WI38 (cell line): ENCODE results near the gene PDE10A.

Experiments used
- H3K4me3 ChIP-seq: 2 replicates; pipeline ENCODE4 v1.5.1; 2011; ENCODE audit warnings: low read depth, mild to moderate bottlenecking, control low read depth, low read length
- CTCF ChIP-seq: IDR thresholded peaks from 2 replicates; pipeline ENCODE4 v1.5.1; 2012; ENCODE audit warnings: low read depth, mild to moderate bottlenecking, control low read depth, low read length

The PDE10A gene

GRCh38 chr6:165678429-165678828, 15.4 kb upstream of the PDE10A start:
- no peak overlapping the region for H3K4me3 ChIP-seq
- TF ChIP-seq CTCF, result no peak

DNA sequence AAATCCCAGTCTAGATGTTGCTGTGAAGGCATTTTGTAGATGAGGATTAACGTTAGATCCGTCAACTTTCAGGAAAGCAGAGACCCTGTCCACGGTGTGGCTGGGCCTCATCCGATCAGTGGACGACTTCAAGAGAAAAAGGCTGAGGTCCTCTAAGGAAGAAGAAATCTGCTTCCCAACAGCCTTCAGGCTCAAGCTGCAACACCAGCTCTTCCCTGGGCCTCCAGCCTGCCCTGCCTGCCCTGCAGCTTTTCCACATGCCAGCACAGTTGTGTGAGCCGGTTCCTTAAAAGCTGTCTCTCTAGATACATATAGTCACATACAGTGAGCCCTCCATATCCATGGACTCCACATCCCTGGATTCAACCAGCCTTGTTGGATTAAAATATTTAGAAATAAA, 14.1 kb upstream of the PDE10A start:
- no peak for TF ChIP-seq CTCF
- no peak overlapping the region for H3K4me3 ChIP-seq

DNA sequence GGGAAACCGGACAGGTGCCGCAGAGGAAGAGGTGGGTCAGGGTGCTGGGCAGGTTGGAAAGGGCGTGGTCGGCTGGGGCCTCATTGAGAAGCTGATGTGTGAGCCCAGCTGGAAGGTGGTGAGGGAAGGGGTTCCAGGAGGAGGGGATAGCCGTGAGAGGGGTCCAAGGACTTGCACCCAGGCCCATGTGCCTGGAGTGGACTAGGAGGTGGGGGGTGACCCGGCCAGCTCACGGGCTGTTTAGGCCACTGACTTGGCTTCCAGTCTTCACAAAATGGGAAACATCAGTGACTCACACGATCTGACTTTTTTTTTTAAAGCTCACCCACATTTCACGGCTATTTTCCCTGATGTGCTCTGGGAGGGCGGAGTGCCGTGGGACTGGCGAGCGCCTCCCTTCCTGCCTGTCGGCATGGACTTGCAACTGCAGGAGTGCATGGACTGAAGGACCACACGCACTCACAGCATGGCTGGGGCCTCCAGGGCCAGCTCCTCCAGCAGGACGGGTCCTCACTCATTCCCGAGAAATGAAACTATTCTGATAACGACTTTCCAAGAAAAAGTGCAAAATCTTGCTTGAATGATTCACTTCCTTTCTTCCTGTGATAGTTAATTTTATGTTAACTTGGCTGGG, 13.5 kb upstream of the PDE10A start:
- TF ChIP-seq CTCF, result no peak
- no peak overlapping the region for H3K4me3 ChIP-seq

GRCh38 chr6:165675120-165675519, 12.1 kb upstream of the PDE10A start:
- no peak for TF ChIP-seq CTCF
- H3K4me3 ChIP-seq, result no peak overlapping the region

DNA sequence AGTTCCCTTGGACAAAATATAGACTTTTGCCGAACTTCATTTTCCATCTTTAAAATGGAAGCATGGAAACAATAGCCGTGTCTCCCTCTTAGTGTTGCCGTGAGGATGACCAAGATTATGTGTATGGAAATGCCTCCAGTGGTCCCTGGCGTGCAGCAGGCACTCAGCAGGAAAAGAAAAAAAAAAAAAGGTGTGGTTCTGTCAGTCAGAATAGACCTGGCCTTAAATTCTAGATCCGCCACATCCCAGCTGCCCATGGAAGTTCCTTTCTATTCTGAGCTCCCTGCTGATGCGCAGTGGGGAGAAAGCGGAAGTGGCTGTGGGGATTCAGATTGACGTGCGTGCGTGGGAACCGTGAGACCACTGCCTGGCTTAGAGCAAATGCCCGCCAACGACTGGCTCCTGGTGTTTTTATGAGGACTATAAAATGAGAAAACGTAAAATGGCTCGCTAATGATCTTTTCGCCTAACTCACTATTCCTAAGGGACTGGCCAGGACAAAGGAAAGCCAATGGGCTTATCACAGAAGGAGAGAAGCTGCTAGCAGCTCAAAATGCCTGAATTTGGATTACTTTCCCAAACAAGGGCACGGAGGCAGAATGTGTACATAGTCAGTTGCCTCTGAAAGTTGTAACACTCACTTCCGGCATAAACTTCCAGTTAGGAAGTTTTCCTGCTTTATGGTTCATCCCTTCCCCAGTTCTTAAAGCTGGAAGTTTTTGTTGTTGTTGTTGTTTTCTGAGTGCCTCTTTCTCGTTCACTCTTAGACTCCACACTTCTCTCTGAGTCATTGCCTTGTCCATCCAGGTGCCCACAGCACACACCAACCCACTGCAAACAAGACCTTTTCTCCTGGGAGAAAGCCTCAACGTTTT, 11.4 kb upstream of the PDE10A start:
- TF ChIP-seq CTCF, result no peak
- H3K4me3 ChIP-seq, result no peak overlapping the region

- H3K4me3 ChIP-seq, result no peak overlapping the region
- no peak for TF ChIP-seq CTCF
Measured at GRCh38 chr6:165671222-165671768, 8.3 kb upstream of the PDE10A start.

DNA sequence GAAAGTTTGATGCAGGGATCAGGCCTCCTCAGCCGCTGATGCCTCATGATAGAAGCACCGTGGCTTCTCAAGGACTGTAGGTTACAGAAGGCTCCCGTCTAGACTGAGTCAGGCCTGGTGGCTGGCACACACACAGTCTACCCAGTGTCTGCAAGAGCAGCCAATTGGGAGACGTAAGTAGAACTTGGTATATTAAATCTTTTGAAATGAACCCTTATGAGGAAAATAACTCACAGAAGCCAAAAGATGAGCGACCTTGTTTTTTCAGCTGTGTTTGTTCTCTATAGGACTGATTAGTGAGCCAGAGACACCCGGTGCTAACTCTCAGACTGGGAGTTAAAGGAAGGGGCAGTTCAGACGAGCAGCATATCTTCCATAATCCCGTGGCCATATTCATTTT, 5.9 kb upstream of the PDE10A start:
- TF ChIP-seq CTCF, result no peak

More for the DNA sequence above, 5.9 kb upstream of the PDE10A start:
- H3K4me3 ChIP-seq, result no peak overlapping the region
